ENCODE measurements around the gene PRIM2.
"Not testable (repeated sequence)": the region's sequence is repeated elsewhere in the genome, so short reads cannot be mapped to it uniquely, and the experiment has no call there.

DNA sequence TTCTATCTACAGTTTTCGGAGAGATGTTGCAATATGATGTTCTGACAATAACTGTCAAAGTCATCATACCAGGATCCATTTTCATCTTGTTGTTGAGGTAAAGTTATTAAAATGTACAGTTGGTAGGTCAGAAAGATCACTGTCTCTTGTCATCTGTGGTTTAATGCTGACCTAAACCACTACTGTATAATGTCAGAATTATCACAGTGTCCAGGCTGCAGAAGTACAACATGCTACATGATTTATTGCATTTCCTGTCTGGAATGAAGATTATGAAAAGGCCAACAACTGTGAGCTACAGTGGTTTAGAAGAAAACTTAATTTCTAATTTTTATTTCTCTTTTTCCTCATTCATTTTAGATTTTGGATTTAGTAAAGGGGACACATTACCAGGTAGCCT is 314.3 kb downstream of the PRIM2 start:
- TF ChIP-seq, protein P1, sequence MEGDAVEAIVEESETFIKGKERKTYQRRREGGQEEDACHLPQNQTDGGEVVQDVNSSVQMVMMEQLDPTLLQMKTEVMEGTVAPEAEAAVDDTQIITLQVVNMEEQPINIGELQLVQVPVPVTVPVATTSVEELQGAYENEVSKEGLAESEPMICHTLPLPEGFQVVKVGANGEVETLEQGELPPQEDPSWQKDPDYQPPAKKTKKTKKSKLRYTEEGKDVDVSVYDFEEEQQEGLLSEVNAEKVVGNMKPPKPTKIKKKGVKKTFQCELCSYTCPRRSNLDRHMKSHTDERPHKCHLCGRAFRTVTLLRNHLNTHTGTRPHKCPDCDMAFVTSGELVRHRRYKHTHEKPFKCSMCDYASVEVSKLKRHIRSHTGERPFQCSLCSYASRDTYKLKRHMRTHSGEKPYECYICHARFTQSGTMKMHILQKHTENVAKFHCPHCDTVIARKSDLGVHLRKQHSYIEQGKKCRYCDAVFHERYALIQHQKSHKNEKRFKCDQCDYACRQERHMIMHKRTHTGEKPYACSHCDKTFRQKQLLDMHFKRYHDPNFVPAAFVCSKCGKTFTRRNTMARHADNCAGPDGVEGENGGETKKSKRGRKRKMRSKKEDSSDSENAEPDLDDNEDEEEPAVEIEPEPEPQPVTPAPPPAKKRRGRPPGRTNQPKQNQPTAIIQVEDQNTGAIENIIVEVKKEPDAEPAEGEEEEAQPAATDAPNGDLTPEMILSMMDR (conservative IDR thresholded peaks at IDR 0.05; ENCODE audit: low read length): not testable (repeated sequence)
- not testable (repeated sequence) for TF ChIP-seq EZH2phosphoT487 (IDR thresholded peaks at IDR 0.05; ENCODE audit: borderline replicate concordance)
